Keratinocyte (primary cell): ENCODE results near the gene CREBRF. TPM values are rescaled to one million over a fixed set of nuclear protein-coding genes. Genes with fewer than 3 reads are reported as not detected.

Source experiments
- DNase-seq: peaks from one replicate; pipeline ENCODE4 v3.0.0-alpha.2; 2011; ENCODE audit warnings: low read depth, missing footprints, low spot score
- FAIRE-seq: peaks from 2 replicates; lab custom pipeline; 2011; peaks lifted over from hg19 to GRCh38; lab: Jason Lieb, UNC
- H2AFZ ChIP-seq: 2 replicates; pipeline ENCODE4 v1.6.0; 2012; ENCODE audit warnings: low read length, control low read depth, inconsistent platforms; ENCODE audit not compliant: control insufficient read depth
- H3K27ac ChIP-seq: 2 replicates; pipeline ENCODE4 v1.5.1; 2011; ENCODE audit warnings: low read length; ENCODE audit not compliant: control insufficient read depth, insufficient read depth
- H3K27me3 ChIP-seq: 3 replicates; pipeline ENCODE4 v1.6.0; 2011; ENCODE audit warnings: low read length; ENCODE audit not compliant: control insufficient read depth, insufficient read depth; ENCODE audit errors: extremely low read depth
- H3K36me3 ChIP-seq, 2 experiments: 2 replicates in 1 of 2; 3 replicates in 1 of 2; pipeline ENCODE4 v1.5.1; 2011; ENCODE audit warnings: low read length in 2 of 2, mild to moderate bottlenecking in 1 of 2; ENCODE audit not compliant: control insufficient read depth in 2 of 2, insufficient read depth in 2 of 2; ENCODE audit errors: extremely low read depth in 1 of 2
- H3K4me1 ChIP-seq: 3 replicates; pipeline ENCODE4 v1.5.1; 2011; ENCODE audit warnings: low read length; ENCODE audit not compliant: control insufficient read depth, insufficient read depth; ENCODE audit errors: extremely low read depth
- H3K4me2 ChIP-seq: 3 replicates; pipeline ENCODE4 v1.6.0; 2011; ENCODE audit warnings: low read depth, low read length; ENCODE audit not compliant: control insufficient read depth, insufficient read depth; ENCODE audit errors: extremely low read depth
- H3K4me3 ChIP-seq, 3 experiments: fragments of 200-600 bp in 1 of 3; sonication (generic) in 1 of 3; 2 replicates in 2 of 3; 3 replicates in 1 of 3; pipeline ENCODE4 v1.5.1; 2011 to 2016; ENCODE audit warnings: low read length in 3 of 3, mild to moderate bottlenecking in 3 of 3, control low read depth in 2 of 3, inconsistent platforms in 1 of 3, low read depth in 1 of 3, mixed read lengths in 1 of 3, mixed run types in 1 of 3, moderate library complexity in 1 of 3; ENCODE audit not compliant: control insufficient read depth in 2 of 3, insufficient read depth in 2 of 3; ENCODE audit errors: extremely low read depth in 1 of 3
- H3K79me2 ChIP-seq: 2 replicates; pipeline ENCODE4 v1.6.0; 2012; ENCODE audit warnings: low read length; ENCODE audit not compliant: control insufficient read depth, insufficient read depth
- H3K9ac ChIP-seq: 3 replicates; pipeline ENCODE4 v1.6.0; 2011; ENCODE audit warnings: low read length; ENCODE audit not compliant: control insufficient read depth, insufficient read depth; ENCODE audit errors: extremely low read depth
- H3K9me1 ChIP-seq: 3 replicates; pipeline ENCODE4 v1.6.0; 2011; ENCODE audit warnings: low read length; ENCODE audit not compliant: control insufficient read depth, insufficient read depth; ENCODE audit errors: extremely low read depth
- H3K9me3 ChIP-seq: 2 replicates; pipeline ENCODE4 v1.5.1; 2012; ENCODE audit warnings: low read depth, low read length; ENCODE audit not compliant: control insufficient read depth
- H4K20me1 ChIP-seq: 3 replicates; pipeline ENCODE4 v1.6.0; 2011; ENCODE audit warnings: low read length; ENCODE audit not compliant: control insufficient read depth, insufficient read depth; ENCODE audit errors: extremely low read depth
- EZH2 ChIP-seq: IDR thresholded peaks from one replicate; pipeline ENCODE4 v1.6.1; 2012; ENCODE audit warnings: inconsistent platforms, mild to moderate bottlenecking, low read length, moderate library complexity
- dilution Hi-C: fragments of 300-500 bp; cut with MboI; formaldehyde crosslinking; loops from one replicate; pipeline ENCODE4 v1.7.0; 2020; ENCODE audit warnings: low sequenced_read_pairs; ENCODE audit not compliant: extremely low pct_ligation_motif_present
- polyA plus RNA-seq, 5 experiments: library from polyadenylated mRNA; depleted of rRNA in 3 of 5; stranded (reverse) in 3 of 5; stranded (forward) in 1 of 5; unstranded in 1 of 5; fragments of >200 nt; gene quantifications; 1 replicate in 1 of 5; 2 replicates in 3 of 5; 3 replicates in 1 of 5; pipeline versions ENCODE4 v1.2.1 to v1.2.3, GENCODE V29; 2011 to 2012; ENCODE audit warnings: missing spikeins in 2 of 5, low read depth in 1 of 5, low replicate concordance in 1 of 5
- TF ChIP-seq, protein P1 (sequence below), 3 experiments: IDR thresholded peaks in 1 of 3; conservative IDR thresholded peaks in 1 of 3; optimal IDR thresholded peaks in 1 of 3; 2 replicates in 2 of 3; 3 replicates in 1 of 3; pipeline versions ENCODE3 to v1.5.1; 2011; ENCODE audit warnings: low read length in 3 of 3, mild to moderate bottlenecking in 3 of 3, moderate library complexity in 2 of 3, control low read depth in 1 of 3, inconsistent platforms in 1 of 3; ENCODE audit not compliant: insufficient read depth in 2 of 3; ENCODE audit errors: extremely low read depth in 1 of 3

Gene CREBRF
- polyA plus RNA-seq, 1 donor (not counting 4 experiments of a cell fraction or from before 2014, with no cell fraction given) = 4.1 TPM

GRCh38 chr5:173032730-173033129 is 23.4 kb upstream of the CREBRF start:
- Histone ChIP-seq H3K27ac (no peak overlapping the region), H3K9me1 (no peaks in the 10 kb centered on the region), H4K20me1 (no peaks in the 10 kb centered on the region), H3K9ac (no peak overlapping the region), H3K36me3 (peaks cover 4% of the 10 kb centered on the region in 2 experiments), H3K4me2 (no peak overlapping the region), H3K9me3 (no peaks in the 10 kb centered on the region), H3K4me3 (no peak overlapping the region), H3K27me3 (no peaks in the 10 kb centered on the region), H2AFZ (no peak overlapping the region), H3K4me1 (peaks cover 13% of the 10 kb centered on the region), H3K79me2 (peaks cover 25% of the 10 kb centered on the region)
- no peak for TF ChIP-seq EZH2
- TF ChIP-seq, protein P1, sequence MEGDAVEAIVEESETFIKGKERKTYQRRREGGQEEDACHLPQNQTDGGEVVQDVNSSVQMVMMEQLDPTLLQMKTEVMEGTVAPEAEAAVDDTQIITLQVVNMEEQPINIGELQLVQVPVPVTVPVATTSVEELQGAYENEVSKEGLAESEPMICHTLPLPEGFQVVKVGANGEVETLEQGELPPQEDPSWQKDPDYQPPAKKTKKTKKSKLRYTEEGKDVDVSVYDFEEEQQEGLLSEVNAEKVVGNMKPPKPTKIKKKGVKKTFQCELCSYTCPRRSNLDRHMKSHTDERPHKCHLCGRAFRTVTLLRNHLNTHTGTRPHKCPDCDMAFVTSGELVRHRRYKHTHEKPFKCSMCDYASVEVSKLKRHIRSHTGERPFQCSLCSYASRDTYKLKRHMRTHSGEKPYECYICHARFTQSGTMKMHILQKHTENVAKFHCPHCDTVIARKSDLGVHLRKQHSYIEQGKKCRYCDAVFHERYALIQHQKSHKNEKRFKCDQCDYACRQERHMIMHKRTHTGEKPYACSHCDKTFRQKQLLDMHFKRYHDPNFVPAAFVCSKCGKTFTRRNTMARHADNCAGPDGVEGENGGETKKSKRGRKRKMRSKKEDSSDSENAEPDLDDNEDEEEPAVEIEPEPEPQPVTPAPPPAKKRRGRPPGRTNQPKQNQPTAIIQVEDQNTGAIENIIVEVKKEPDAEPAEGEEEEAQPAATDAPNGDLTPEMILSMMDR (optimal IDR thresholded peaks at IDR 0.05 in 1 of 3, IDR thresholded peaks at IDR 0.05 in 1 of 3, conservative IDR thresholded peaks at IDR 0.05 in 1 of 3; ENCODE audit: extremely low read depth in 1 of 3, insufficient read depth in 2 of 3, low read length in 3 of 3) = no peak
- FAIRE-seq (no peak), DNase-seq (no peak)
- dilution Hi-C loops = no loop called here

DNA sequence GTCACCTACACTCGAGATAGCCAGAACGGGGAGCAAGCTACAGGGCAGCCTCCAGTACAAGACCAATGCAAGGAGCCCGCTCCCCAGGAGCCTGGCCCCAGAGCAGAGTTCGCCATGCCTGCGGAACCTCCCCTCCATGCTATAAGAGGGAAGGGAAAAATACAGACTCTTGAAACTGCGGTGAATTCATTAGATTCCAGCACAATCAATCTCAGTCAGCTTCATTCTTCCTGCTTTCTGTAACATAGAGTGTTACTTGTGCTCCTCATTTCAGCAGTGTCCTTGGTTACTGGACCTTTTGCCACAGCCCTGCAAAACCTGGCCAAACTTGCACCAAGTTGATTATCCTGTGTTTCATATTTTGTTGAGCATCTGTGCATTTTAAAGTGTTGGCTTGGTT is 22.2 kb upstream of the CREBRF start:
- Histone ChIP-seq H2AFZ (no peak overlapping the region), H3K9me3 (no peaks in the 10 kb centered on the region), H3K4me1 (peaks cover 13% of the 10 kb centered on the region), H3K27me3 (no peaks in the 10 kb centered on the region), H3K27ac (no peak overlapping the region), H4K20me1 (no peaks in the 10 kb centered on the region), H3K4me3 (no peak overlapping the region), H3K9me1 (no peaks in the 10 kb centered on the region), H3K79me2 (peaks cover 16% of the 10 kb centered on the region), H3K4me2 (no peak overlapping the region), H3K9ac (no peak overlapping the region), H3K36me3 (peaks cover 4% of the 10 kb centered on the region in 2 experiments)
- TF ChIP-seq, protein P1 (optimal IDR thresholded peaks at IDR 0.05 in 1 of 3, IDR thresholded peaks at IDR 0.05 in 1 of 3, conservative IDR thresholded peaks at IDR 0.05 in 1 of 3; ENCODE audit: extremely low read depth in 1 of 3, insufficient read depth in 2 of 3, low read length in 3 of 3) = no peak
- no peak for TF ChIP-seq EZH2
- FAIRE-seq = no peak
- dilution Hi-C loops = no loop called here
- no peak for DNase-seq
